Measurements from ENCODE around the gene MMP23B. TPM values are rescaled to one million over a fixed set of nuclear protein-coding genes. Genes with fewer than 3 reads are reported as not detected.

Gene MMP23B
- total and polyA plus RNA-seq, 9 donors, result 0.88 to 128 (median 67.3) TPM

- Histone ChIP-seq H3K27me3 (no peaks in the 10 kb centered on the region), H3K27ac (no peak overlapping the region), H3K4me3 (no peak overlapping the region), H3K4me1 (ENCODE audit: insufficient read depth) (peaks cover 13% of the 10 kb centered on the region), H3K36me3 (no peaks in the 10 kb centered on the region), H3K9me3 (no peaks in the 10 kb centered on the region)
- intact Hi-C loops (cut with DNase I), result no loop called here
- TF ChIP-seq CTCF (IDR thresholded peaks at IDR 0.05) (no peak), POLR2A (IDR thresholded peaks at IDR 0.05) (no peak), EP300 (IDR thresholded peaks at IDR 0.05) (no peak)
- DNase-seq, result peak in 2 of 5 donors; percentile 6 to 34
- 89% methylated on average over 11 of the region's 11 CpGs for WGBS, 3 donors
These were observed 14.5 kb upstream of the MMP23B start for GRCh38 chr1:1617516-1617915.

GRCh38 chr1:1617925-1618324 lies 14.0 kb upstream of the MMP23B start:
- Histone ChIP-seq H3K4me1 (ENCODE audit: insufficient read depth) (peaks cover 13% of the 10 kb centered on the region), H3K27ac (no peak overlapping the region), H3K36me3 (no peaks in the 10 kb centered on the region), H3K4me3 (no peak overlapping the region), H3K27me3 (no peaks in the 10 kb centered on the region), H3K9me3 (no peaks in the 10 kb centered on the region)
- 88 to 90% (median 89%) methylated on average over 6 of the region's 6 CpGs for WGBS, 3 donors
- TF ChIP-seq CTCF (IDR thresholded peaks at IDR 0.05) (no peak), EP300 (IDR thresholded peaks at IDR 0.05) (no peak), POLR2A (IDR thresholded peaks at IDR 0.05) (no peak)
- intact Hi-C loops (cut with DNase I), result no loop called here
- peak in 2 of 5 donors; percentile 7 to 37 for DNase-seq

GRCh38 chr1:1618396-1619068 lies 13.4 kb upstream of the MMP23B start:
- no peaks in the 10 kb centered on the region for H3K36me3 ChIP-seq
- no peaks in the 10 kb centered on the region for H3K9me3 ChIP-seq
- 89 to 95% (median 92%) methylated on average over 9 of the region's 9 CpGs for WGBS, 3 donors
- intact Hi-C loops (cut with DNase I), result no loop called here
- TF ChIP-seq POLR2A (IDR thresholded peaks at IDR 0.05), result no peak
- TF ChIP-seq CTCF (IDR thresholded peaks at IDR 0.05), result no peak
- no peak for TF ChIP-seq EP300 (IDR thresholded peaks at IDR 0.05)
- H3K4me1 ChIP-seq (ENCODE audit: insufficient read depth), result peaks cover 10% of the 10 kb centered on the region
- peak in 2 of 5 donors; percentile 13 to 44 for DNase-seq
- H3K27me3 ChIP-seq, result no peaks in the 10 kb centered on the region
- H3K27ac ChIP-seq, result no peak overlapping the region
- no peak overlapping the region for H3K4me3 ChIP-seq

- TF ChIP-seq POLR2A (IDR thresholded peaks at IDR 0.05) (no peak), EP300 (IDR thresholded peaks at IDR 0.05) (no peak), CTCF (IDR thresholded peaks at IDR 0.05) (no peak)
- intact Hi-C loops (cut with DNase I), result no loop called here
- DNase-seq, result peak in 2 of 5 donors; percentile 15 to 38
- 79 to 85% (median 84%) methylated on average over 13 to 14 of the region's 14 CpGs for WGBS, 3 donors
- Histone ChIP-seq H3K27ac (no peak overlapping the region), H3K9me3 (no peaks in the 10 kb centered on the region), H3K27me3 (no peaks in the 10 kb centered on the region), H3K4me3 (no peak overlapping the region), H3K4me1 (ENCODE audit: insufficient read depth) (peaks cover 6% of the 10 kb centered on the region), H3K36me3 (no peaks in the 10 kb centered on the region)
These were observed 12.0 kb upstream of the MMP23B start for GRCh38 chr1:1619917-1620361.

Measured in ovary (tissue), 9 donors.